AG04449 (cell line): ENCODE data around the gene MAGI1.

ENCODE experiments used
- CTCF ChIA-PET: fragments of 350-600 bp; formaldehyde crosslinking; extraction: SDS; loops from one replicate; lab custom pipeline; 2021; ENCODE audit warnings: antibody characterized with exemption; lab: Yijun Ruan, JAX
- POLR2A ChIA-PET: fragments of 400-600, 350-600 bp; formaldehyde crosslinking; extraction: SDS; loops from one replicate; lab custom pipeline; 2020; ENCODE audit warnings: antibody characterized with exemption, inconsistent platforms; lab: Yijun Ruan, JAX
- DNase-seq: peaks from one replicate; pipeline ENCODE4 v3.0.0-alpha.2; 2010; ENCODE audit warnings: low read depth, low spot score
- H3K4me3 ChIP-seq: 2 replicates; pipeline ENCODE4 v1.5.1; 2011; ENCODE audit warnings: low read depth, mild to moderate bottlenecking, control low read depth, low read length
- CTCF ChIP-seq: IDR thresholded peaks from one replicate; pipeline ENCODE4 v1.5.1; 2011; ENCODE audit warnings: mild to moderate bottlenecking, moderate library complexity, low read length, control low read depth, inconsistent platforms; ENCODE audit not compliant: insufficient read depth; ENCODE audit errors: missing control alignments

The MAGI1 gene

GRCh38 chr3:66000506-66000905 lies 38.2 kb downstream of the MAGI1 start:
- TF ChIP-seq CTCF = no peak
- CTCF ChIA-PET = interaction anchor here (1.4 kb wide), 1 partner anchor 12 kb away, joined by 3 read pairs; no protein-coding TSS in a partner anchor
- no peak for DNase-seq
- no peak overlapping the region for H3K4me3 ChIP-seq
- POLR2A ChIA-PET = no interaction called here

GRCh38 chr3:65999606-66000005 lies 39.1 kb downstream of the MAGI1 start:
- CTCF ChIA-PET = no interaction called here
- POLR2A ChIA-PET = no interaction called here
- DNase-seq = no peak
- no peak for TF ChIP-seq CTCF
- H3K4me3 ChIP-seq = no peak overlapping the region

GRCh38 chr3:65996589-65996988 lies 42.1 kb downstream of the MAGI1 start:
- H3K4me3 ChIP-seq = no peak overlapping the region
- ChIA-PET CTCF (interaction anchor here (1.1 kb wide), 1 partner anchor 143 kb away, joined by 5 read pairs; no protein-coding TSS in a partner anchor), POLR2A (no interaction called here)
- no peak for TF ChIP-seq CTCF
- no peak for DNase-seq

GRCh38 chr3:65995515-65995914 lies 43.2 kb downstream of the MAGI1 start:
- no peak for TF ChIP-seq CTCF
- ChIA-PET CTCF (interaction anchor here (0.6 to 1.1 kb wide), 3 partner anchors 41 to 144 kb away, joined by 3 to 5 read pairs (median 3); no protein-coding TSS in a partner anchor), POLR2A (interaction anchor here (0.6 kb wide), 1 partner anchor 17 kb away, joined by 3 read pairs; no protein-coding TSS in a partner anchor)
- no peak overlapping the region for H3K4me3 ChIP-seq
- DNase-seq = no peak

GRCh38 chr3:65995030-65995429 lies 43.7 kb downstream of the MAGI1 start:
- ChIA-PET CTCF (interaction anchor here (0.6 kb wide), 1 partner anchor 101 kb away, joined by 3 read pairs; no protein-coding TSS in a partner anchor), POLR2A (no interaction called here)
- no peak for TF ChIP-seq CTCF
- no peak for DNase-seq
- H3K4me3 ChIP-seq = no peak overlapping the region

- no peak overlapping the region for H3K4me3 ChIP-seq
- CTCF ChIA-PET = interaction anchor here (1.2 kb wide), 1 partner anchor 18 kb away, joined by 3 read pairs; no protein-coding TSS in a partner anchor
- POLR2A ChIA-PET = interaction anchor here (1.9 kb wide), 1 partner anchor 104 kb away, joined by 5 read pairs; no protein-coding TSS in a partner anchor
- TF ChIP-seq CTCF = no peak
- no peak for DNase-seq
Observed at GRCh38 chr3:65993134-65993900, 45.4 kb downstream of the MAGI1 start.
